Hepatocyte (in vitro differentiated cells): ENCODE results near the gene NKD1. TPM values are rescaled to one million over a fixed set of nuclear protein-coding genes. Genes with fewer than 3 reads are reported as not detected.

Experiments
- DNase-seq: peaks from one replicate; pipeline ENCODE4 v3.0.0-alpha.2; 2016; ENCODE audit warnings: low spot score
- H2AFZ ChIP-seq: fragments of 200-600 bp; sonication (generic); 2 replicates; pipeline ENCODE4 v1.6.0; 2016; ENCODE audit warnings: antibody characterized with exemption, mild to moderate bottlenecking
- H3K27ac ChIP-seq: fragments of 200-600 bp; sonication (generic); 2 replicates; pipeline ENCODE4 v1.5.1; 2016; ENCODE audit warnings: mild to moderate bottlenecking
- H3K27me3 ChIP-seq: fragments of 200-600 bp; sonication (generic); 2 replicates; pipeline ENCODE4 v1.6.1; 2016
- H3K36me3 ChIP-seq: fragments of 200-600 bp; sonication (generic); replicated peaks from 2 replicates; pipeline ENCODE4 v1.5.1; 2016; ENCODE audit warnings: low read depth; ENCODE audit not compliant: insufficient read depth
- H3K4me1 ChIP-seq: fragments of 200-600 bp; sonication (generic); 2 replicates; pipeline ENCODE4 v1.5.1; 2016; ENCODE audit warnings: mild to moderate bottlenecking, moderate library complexity; ENCODE audit not compliant: insufficient read depth
- H3K4me2 ChIP-seq: fragments of 200-600 bp; sonication (generic); 2 replicates; pipeline ENCODE4 v1.6.0; 2016
- H3K4me3 ChIP-seq: fragments of 200-600 bp; sonication (generic); 2 replicates; pipeline ENCODE4 v1.5.1; 2016; ENCODE audit warnings: mild to moderate bottlenecking
- H3K79me2 ChIP-seq: fragments of 200-600 bp; sonication (generic); 2 replicates; pipeline ENCODE4 v1.6.0; 2017; ENCODE audit warnings: mild to moderate bottlenecking
- H3K9me2 ChIP-seq: fragments of 200-600 bp; sonication (generic); replicated peaks from 2 replicates; pipeline ENCODE4 v1.6.0; 2017; ENCODE audit warnings: mild to moderate bottlenecking; ENCODE audit not compliant: insufficient read depth
- H3K9me3 ChIP-seq: fragments of 200-600 bp; sonication (generic); 2 replicates; pipeline ENCODE4 v1.5.1; 2016; ENCODE audit warnings: low read depth, mild to moderate bottlenecking
- H4K20me1 ChIP-seq: fragments of 200-600 bp; sonication (generic); 2 replicates; pipeline ENCODE4 v1.6.0; 2016; ENCODE audit warnings: mild to moderate bottlenecking; ENCODE audit not compliant: insufficient read depth, poor library complexity, severe bottlenecking
- CTCF ChIP-seq: fragments of 200-600 bp; sonication (generic); IDR thresholded peaks from 2 replicates; pipeline ENCODE4 v1.5.1; 2016; ENCODE audit warnings: antibody characterized with exemption, mild to moderate bottlenecking; ENCODE audit not compliant: poor library complexity
- EZH2 ChIP-seq: fragments of 200-600 bp; sonication (generic); IDR thresholded peaks from 2 replicates; pipeline ENCODE4 v1.6.1; 2016; ENCODE audit warnings: antibody characterized with exemption, mild to moderate bottlenecking, borderline replicate concordance
- EZH2phosphoT487 ChIP-seq: fragments of 200-600 bp; sonication (generic); IDR thresholded peaks from one replicate; pipeline ENCODE4 v1.6.1; 2018; ENCODE audit warnings: antibody characterized with exemption, mild to moderate bottlenecking, low read depth, moderate library complexity; ENCODE audit not compliant: unreplicated experiment, severe bottlenecking
- WGBS: methylation state at CpG from one replicate; pipeline ENCODE4 v1.1.6; 2016; ENCODE audit warnings: low lambda C conversion rate; ENCODE audit errors: missing lambda C conversion rate; 5-methylcytosine and 5-hydroxymethylcytosine counted together
- polyA plus RNA-seq: library from polyadenylated mRNA; unstranded; fragments of >200 nt; fragmentation: Nextera tagmentation; extraction: Ambion mirVana; gene quantifications from 2 replicates; pipeline ENCODE4 v1.2.1, GENCODE V29; 2016
- total RNA-seq: library from RNA; depleted of rRNA; stranded (reverse); fragments of >200 nt; gene quantifications from 2 replicates; pipeline ENCODE4 v1.2.3, GENCODE V29; 2014

Gene NKD1
- total and polyA plus RNA-seq, 2 experiments from 2014 or later = 5.9 to 26.3 TPM

GRCh38 chr16:50602531-50603205, 54.5 kb downstream of the NKD1 start:
- no peak for DNase-seq
- H3K4me1 ChIP-seq = peaks cover 30% of the 10 kb centered on the region
- H3K4me2 ChIP-seq = peak overlapping the region; percentile 44
- H3K27ac ChIP-seq = peak overlapping the region; percentile 87
- no peaks in the 10 kb centered on the region for H3K27me3 ChIP-seq
- no peaks in the 10 kb centered on the region for H4K20me1 ChIP-seq
- H3K79me2 ChIP-seq = no peaks in the 10 kb centered on the region
- TF ChIP-seq EZH2phosphoT487 (no peak), EZH2 (no peak), CTCF (no peak)
- no peaks in the 10 kb centered on the region for H3K9me2 ChIP-seq
- no peaks in the 10 kb centered on the region for H3K36me3 ChIP-seq
- 71% methylated on average over 14 of the region's 14 CpGs for WGBS
- no peaks in the 10 kb centered on the region for H3K9me3 ChIP-seq
- no peak overlapping the region for H2AFZ ChIP-seq
- H3K4me3 ChIP-seq = no peak overlapping the region

- Histone ChIP-seq H3K79me2 (no peaks in the 10 kb centered on the region), H3K9me3 (no peaks in the 10 kb centered on the region), H3K36me3 (no peaks in the 10 kb centered on the region), H3K27ac (peak overlapping the region; percentile 87), H2AFZ (no peak overlapping the region), H3K4me3 (no peak overlapping the region), H3K4me1 (peaks cover 30% of the 10 kb centered on the region), H4K20me1 (no peaks in the 10 kb centered on the region), H3K4me2 (peak overlapping the region; percentile 44), H3K27me3 (no peaks in the 10 kb centered on the region), H3K9me2 (no peaks in the 10 kb centered on the region)
- peak; percentile 54 for DNase-seq
- TF ChIP-seq CTCF (no peak), EZH2phosphoT487 (no peak)
- WGBS = 54% methylated on average over 18 of the region's 18 CpGs
These were observed 55.2 kb downstream of the NKD1 start for GRCh38 chr16:50603206-50604064.

- H3K36me3 ChIP-seq = no peaks in the 10 kb centered on the region
- no peaks in the 10 kb centered on the region for H4K20me1 ChIP-seq
- TF ChIP-seq EZH2 (no peak), EZH2phosphoT487 (no peak)
- no peak overlapping the region for H3K4me3 ChIP-seq
- peaks cover 30% of the 10 kb centered on the region for H3K4me1 ChIP-seq
- no peaks in the 10 kb centered on the region for H3K79me2 ChIP-seq
- no peak overlapping the region for H2AFZ ChIP-seq
- no peaks in the 10 kb centered on the region for H3K9me2 ChIP-seq
- H3K27ac ChIP-seq = peak overlapping the region; percentile 87
- 84% methylated on average over 2 of the region's 2 CpGs for WGBS
- H3K27me3 ChIP-seq = no peaks in the 10 kb centered on the region
- peak overlapping the region; percentile 44 for H3K4me2 ChIP-seq
- H3K9me3 ChIP-seq = no peaks in the 10 kb centered on the region
- DNase-seq = no peak
These were observed 55.8 kb downstream of the NKD1 start for GRCh38 chr16:50604065-50604418.

GRCh38 chr16:50604610-50605009, 56.4 kb downstream of the NKD1 start:
- no peak overlapping the region for H3K4me2 ChIP-seq
- DNase-seq = no peak
- H3K27ac ChIP-seq = no peak overlapping the region
- TF ChIP-seq EZH2 = no peak
- no peak for TF ChIP-seq EZH2phosphoT487
- TF ChIP-seq CTCF = no peak
- no peaks in the 10 kb centered on the region for H3K27me3 ChIP-seq
- WGBS = 100% methylated on average over 4 of the region's 4 CpGs
- no peaks in the 10 kb centered on the region for H4K20me1 ChIP-seq
- H2AFZ ChIP-seq = no peak overlapping the region
- no peaks in the 10 kb centered on the region for H3K79me2 ChIP-seq
- H3K9me3 ChIP-seq = no peaks in the 10 kb centered on the region
- peaks cover 31% of the 10 kb centered on the region for H3K4me1 ChIP-seq
- no peaks in the 10 kb centered on the region for H3K36me3 ChIP-seq
- no peak overlapping the region for H3K4me3 ChIP-seq
- no peaks in the 10 kb centered on the region for H3K9me2 ChIP-seq
